8988T (cell line): ENCODE results near the gene EEF2KMT.
"Not testable (repeated sequence)": the region's sequence is repeated elsewhere in the genome, so short reads cannot be mapped to it uniquely, and the experiment has no call there.

Experiments used
- DNase-seq: peaks from one replicate; pipeline ENCODE4 v3.0.0; 2011

Gene EEF2KMT, protein sequence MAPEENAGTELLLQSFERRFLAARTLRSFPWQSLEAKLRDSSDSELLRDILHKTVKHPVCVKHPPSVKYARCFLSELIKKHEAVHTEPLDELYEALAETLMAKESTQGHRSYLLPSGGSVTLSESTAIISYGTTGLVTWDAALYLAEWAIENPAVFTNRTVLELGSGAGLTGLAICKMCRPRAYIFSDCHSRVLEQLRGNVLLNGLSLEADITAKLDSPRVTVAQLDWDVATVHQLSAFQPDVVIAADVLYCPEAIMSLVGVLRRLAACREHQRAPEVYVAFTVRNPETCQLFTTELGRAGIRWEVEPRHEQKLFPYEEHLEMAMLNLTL

DNA sequence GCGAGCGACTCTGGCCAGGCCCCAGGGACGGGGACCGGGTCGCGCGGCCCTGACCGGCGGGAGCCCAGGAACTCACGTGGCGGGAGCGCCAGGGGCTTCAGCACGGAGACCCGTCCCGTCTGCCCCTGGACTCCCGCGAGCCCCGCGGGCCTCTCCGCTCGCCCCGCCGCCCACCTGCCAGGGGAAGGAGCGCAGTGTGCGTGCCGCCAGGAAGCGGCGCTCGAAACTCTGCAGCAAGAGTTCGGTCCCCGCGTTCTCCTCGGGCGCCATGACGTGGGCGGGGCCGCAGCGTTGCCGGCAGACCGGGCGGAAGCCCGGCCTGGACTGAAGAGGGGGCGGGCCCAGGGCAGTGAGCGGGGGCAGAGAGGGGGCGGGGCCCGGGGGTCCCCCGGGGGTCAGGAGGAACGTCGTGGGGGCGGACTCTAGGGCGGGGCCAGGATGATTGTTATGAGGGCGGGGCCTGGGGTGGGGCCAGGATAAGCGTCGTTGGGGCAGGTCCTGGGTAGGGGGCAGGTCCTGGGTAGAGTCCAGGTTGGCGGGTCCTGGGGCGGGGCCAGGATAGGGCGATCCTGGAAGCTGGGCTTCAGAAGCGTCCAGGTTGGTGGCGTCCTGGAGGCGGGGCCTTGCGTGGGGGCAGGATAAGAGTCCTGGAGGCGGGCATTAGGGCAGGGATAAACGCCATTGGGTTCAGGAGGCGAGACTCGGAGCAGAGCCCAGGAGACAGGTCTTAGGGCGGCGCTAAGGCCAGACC lies at the start of gene EEF2KMT:
Gene EEF2KMT, minus strand, starts transcription at position 326 of the 751 bp plus-strand sequence. Its CDS starts 56 bp downstream, at position 270.
- peak; percentile 51 for DNase-seq

DNA sequence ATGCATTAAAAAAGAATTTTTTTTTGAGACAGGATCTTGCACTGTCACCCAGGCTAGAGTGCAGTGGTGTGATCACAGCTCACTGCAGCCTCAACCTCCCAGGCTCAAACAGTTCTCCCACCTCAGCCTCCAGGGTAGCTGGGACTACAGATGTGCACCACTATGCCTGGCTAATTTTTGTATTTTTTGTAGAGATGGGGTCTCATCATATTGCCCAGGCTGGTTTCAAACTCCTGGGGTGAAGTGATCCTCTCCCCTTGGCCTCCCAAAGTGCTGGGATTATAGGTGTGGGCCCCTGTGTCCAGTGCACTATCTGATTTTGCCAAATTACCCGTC lies 47.0 kb upstream of the EEF2KMT start:
- DNase-seq = not testable (repeated sequence)

DNA sequence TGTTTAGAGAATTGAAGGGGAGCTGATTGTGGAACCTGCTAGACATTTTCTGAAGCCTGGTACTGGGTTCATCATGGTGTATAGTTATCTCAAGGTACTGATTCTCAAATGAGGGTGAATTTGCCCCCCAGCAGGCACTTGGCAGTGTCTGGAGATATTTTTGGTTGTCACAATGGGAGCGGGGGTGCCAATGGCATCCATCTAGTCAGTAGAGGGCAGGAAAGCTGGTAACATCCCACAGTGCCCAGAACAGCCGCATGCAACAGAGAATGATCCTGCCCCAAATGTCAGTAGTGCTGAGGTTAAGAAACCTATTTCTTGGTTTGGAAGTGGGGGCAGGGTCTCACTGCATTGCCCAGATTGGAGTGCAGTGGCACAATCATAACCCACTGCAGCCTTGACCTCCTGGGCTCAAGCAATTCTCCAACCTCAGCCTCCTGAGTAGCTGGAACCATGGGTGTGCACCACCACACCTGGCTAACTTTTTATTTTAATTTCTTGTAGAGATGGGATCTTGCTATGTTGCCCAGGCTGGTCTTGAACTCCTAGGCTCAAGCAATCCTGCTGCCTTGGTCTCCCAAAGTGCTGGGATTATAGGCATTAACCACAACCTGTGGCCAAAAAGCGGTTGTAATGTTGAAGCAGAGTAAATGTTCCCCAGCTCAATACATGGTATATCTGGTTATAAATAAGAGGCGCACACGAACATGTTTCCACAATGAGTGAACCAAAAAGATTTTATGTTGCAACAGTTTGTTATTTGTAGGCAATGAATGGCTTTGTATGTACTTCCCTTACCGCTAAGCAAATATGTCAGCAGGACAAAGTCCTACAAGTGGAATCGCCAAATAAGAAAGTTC lies 46.4 kb upstream of the EEF2KMT start:
- no peak for DNase-seq

- not testable (repeated sequence) for DNase-seq
Observed at GRCh38 chr16:5140151-5140550, 42.6 kb upstream of the EEF2KMT start.

- DNase-seq = not testable (repeated sequence)
Observed at GRCh38 chr16:5134739-5135452, 37.3 kb upstream of the EEF2KMT start.

GRCh38 chr16:5132915-5133600 lies 35.5 kb upstream of the EEF2KMT start:
- DNase-seq = not testable (repeated sequence)

DNA sequence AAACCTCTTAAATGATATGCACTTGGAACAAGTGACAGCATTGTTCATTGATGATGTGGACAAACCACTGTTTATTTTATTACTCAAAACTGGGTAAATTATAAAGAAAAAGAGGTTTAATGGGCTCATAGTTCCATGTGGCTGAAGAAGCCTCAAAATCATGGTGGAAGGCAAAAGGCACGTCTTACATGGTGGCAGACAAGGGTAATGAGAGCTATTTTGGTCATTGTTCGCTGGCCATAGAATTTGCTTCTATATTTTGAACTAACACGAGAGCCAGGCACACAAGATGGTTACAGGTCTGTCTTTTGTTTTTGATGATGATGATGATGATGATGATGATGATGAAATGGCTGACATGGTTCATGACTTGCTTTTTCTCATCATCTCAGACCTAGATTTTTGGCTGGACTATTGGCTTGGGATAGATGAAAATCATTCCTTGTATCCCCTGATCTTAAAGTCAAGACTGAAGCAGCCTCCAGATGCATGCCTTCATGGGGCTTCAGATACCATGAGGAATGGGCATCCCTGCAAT lies 33.9 kb upstream of the EEF2KMT start:
- not testable (repeated sequence) for DNase-seq

DNA sequence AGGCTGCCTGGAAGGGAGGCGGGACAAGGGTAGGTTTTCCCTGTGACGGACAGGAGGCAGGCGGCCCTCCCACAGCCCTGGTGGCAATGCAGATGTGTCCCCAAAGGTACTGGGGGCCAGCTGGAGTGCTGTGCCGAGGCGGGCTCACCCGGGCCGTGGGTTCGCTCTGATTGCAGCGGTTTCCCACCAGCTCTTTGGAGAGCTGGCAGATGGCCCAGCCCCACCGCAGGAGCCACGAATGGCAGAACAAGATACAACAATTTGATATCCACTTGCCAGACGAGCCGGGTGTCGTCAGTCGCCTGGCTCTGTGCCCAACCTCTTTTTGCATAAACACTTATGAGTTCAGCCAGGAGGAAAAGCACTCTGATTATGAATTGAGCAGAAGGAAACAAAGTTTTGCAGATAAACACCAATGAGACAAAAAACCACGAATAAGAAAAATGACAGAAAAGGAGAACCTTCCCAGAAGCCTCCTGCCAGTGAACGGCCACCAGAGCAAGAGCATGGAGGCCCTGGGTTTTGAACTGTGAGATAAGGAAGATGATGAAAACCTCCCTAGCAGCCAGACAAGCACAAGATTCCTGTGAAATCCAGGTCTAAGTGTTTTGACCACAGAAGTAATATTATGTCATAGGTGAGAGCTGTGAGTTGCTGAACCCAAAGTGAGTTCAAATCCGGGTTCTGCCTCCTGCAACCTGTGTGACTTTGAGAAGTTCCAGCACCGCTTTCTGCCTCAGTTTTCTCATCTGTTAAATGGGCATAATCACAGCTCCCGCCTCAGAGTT lies 19.9 kb upstream of the EEF2KMT start:
- DNase-seq = not testable (repeated sequence)

- not testable (repeated sequence) for DNase-seq
Observed at GRCh38 chr16:5116780-5117295, 19.2 kb upstream of the EEF2KMT start.

DNA sequence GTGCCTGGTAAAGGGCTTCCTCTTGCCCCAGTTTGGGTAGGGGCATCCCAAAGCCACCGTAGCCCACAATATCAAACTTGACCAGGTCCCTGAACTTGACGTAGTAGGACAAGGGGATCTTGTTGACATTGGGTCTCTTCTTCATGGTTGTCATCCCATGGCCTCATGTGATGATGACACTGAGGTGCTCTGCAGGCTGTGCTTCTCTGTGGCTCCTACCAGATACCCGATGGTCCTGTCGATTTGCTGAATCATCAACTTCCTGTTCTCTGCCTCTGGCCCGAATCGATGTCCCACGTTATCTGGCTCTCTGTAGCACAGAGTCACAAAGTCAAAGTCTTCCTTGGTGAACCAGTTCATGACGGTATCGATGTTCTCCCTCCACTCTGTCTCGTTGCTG lies 13.3 kb upstream of the EEF2KMT start:
- DNase-seq = not testable (repeated sequence)

GRCh38 chr16:5108505-5109158 lies 11.0 kb upstream of the EEF2KMT start:
- DNase-seq = no peak

DNA sequence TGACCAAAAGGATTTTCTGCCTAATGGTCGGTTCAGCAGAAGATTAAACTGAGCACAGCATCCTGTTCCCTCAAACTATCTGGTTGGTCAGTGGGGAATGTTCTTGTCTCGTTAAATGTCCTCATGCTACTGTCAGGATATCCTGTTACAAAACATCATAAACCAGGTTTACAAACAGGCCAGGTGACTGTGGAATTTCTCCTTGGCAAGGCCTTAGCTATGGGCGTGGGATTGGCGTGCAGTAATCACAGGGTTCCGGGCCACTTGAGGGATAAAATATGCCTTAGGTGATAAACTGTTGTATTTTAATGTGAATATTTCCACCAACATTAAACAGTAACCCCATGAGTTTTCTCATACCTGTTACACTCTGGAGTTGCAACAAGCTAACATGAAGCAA lies 7.4 kb upstream of the EEF2KMT start:
- DNase-seq = not testable (repeated sequence)

- not testable (repeated sequence) for DNase-seq
Observed at GRCh38 chr16:5103296-5104032, 5.9 kb upstream of the EEF2KMT start.

GRCh38 chr16:5099174-5099573 lies 1.6 kb upstream of the EEF2KMT start:
- not testable (repeated sequence) for DNase-seq

DNA sequence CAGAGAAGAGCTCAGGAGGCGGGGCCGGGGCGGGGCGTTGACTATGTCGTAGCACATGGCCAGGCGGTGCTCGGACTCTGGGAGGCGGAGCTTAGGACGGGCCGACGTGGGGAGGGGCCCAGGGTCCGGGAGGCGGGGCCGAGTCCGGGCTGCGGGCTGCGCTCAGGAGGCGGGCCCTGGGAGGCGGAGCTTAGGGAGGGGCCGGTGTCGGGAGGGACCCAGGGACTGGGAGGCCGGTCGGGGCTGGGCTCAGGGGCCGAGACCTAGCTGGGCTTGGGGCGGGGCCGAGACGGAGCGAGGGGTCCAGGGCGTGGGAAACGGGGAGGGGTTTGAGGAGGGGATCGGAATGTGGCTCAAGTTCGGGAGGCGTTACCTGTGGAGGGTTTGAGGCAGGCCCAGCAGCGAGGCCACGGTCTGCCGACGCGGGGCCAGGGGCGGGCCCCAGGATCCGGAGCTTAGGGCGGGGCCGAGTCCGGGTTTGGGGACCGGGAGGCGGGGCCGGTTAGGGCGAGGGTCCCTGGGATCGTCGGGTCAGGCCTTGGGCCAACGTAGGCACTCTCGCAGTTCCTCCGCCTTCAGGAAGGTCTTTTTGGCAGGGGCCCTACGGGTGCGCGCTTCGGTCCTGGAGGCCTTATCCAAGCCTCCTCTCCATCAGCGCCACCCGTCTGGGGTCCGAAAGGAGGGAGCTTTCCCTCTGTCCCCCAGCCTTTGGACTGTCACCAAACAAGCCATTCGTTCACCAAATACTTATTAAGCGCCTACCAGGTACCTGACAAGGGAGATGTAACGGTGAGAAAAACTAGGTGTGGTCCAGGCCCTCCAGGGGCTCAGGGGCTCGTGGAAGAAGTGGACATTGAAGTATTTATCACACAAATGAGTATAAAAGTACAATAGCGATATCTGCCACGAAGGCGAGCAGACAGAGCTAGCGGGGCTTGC lies 895 bp upstream of the EEF2KMT start:
- not testable (repeated sequence) for DNase-seq

- not testable (repeated sequence) for DNase-seq
Observed at GRCh38 chr16:5097061-5097469, 530 bp downstream of the EEF2KMT start.

GRCh38 chr16:5096437-5097060 lies 1.0 kb downstream of the EEF2KMT start:
- not testable (repeated sequence) for DNase-seq
